GM12873 (cell line): Measurements from ENCODE around the gene TEAD1.

Experiments
- CTCF ChIP-seq: IDR thresholded peaks from 2 replicates; pipeline ENCODE4 v1.5.1; 2012; ENCODE audit warnings: low read depth, mild to moderate bottlenecking, moderate library complexity, low read length, control low read depth; ENCODE audit not compliant: insufficient read depth; ENCODE audit errors: missing control alignments

TEAD1 gene

DNA sequence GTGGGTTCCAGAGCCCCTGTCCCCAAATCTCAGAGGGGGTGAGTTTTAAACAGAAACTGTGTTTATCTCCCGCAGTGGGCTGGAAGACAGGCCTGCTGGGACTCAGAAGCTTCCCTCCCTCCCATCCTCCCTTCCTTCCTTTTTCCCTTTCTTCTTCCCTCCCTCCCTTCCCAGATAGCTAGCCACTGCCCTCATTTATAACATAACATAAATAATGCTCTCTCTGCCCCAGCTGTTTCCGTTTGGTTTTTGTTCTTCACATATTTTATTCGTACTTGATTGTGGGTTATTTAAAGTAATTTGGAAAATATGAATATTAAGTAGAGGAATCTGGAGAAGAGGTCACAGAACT is 140.9 kb downstream of the TEAD1 start:
- no peak for TF ChIP-seq CTCF

- no peak for TF ChIP-seq CTCF
These were observed 141.8 kb downstream of the TEAD1 start for GRCh38 chr11:12815931-12816494.

- no peak for TF ChIP-seq CTCF
These were observed 143.6 kb downstream of the TEAD1 start for GRCh38 chr11:12817681-12818332.

DNA sequence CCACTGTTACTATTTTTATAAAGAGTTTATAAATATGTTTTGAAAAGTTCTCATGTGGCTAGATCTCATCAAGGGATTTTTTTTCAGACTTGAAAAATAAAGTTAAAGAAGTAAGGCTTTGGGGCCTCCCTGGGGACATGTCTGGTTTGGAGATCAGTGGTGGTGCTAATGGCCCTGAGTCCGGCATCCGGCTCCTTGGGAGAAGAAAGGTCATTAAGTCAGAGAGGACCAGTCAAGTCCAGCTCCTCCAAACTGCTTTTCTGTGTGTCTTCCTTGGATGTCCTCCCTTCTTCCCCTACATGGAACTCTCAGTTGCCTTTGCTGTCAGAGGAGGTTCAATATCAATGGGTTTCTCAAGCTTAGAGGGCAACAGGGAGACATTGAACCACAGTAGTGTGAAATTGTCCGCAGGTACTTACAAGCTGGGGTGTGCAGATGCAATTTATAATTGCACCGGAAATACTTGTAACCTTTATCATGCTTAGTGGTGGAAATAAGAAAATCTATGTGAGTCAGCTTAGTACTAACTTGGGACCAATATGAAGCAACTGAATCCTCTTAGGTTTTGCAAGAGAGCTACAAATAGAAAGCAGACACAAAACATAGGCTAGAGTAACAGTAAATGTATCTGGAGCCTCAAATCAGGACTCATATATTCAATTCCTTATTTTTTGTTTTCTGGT is 144.3 kb downstream of the TEAD1 start:
- no peak for TF ChIP-seq CTCF

GRCh38 chr11:12822392-12823022 is 148.3 kb downstream of the TEAD1 start:
- TF ChIP-seq CTCF = no peak

- no peak for TF ChIP-seq CTCF
These were observed 150.2 kb downstream of the TEAD1 start for GRCh38 chr11:12824281-12825041.
